Measurements from ENCODE around the gene CDK1.

CDK1 gene

GRCh38 chr10:60778214-60778970 is at the start of gene CDK1:
Gene CDK1, plus strand, starts transcription at chr10:60778478. Its CDS starts 1,688 bp downstream, at chr10:60780166.
- no peak for TF ChIP-seq CTCF (IDR thresholded peaks at IDR 0.05)
- Mint-ChIP-seq H3K4me3 (peak within 1 kb of the TSS; percentile 99), H3K27me3 (ENCODE audit: low read depth, poor library complexity) (peaks cover 3% of the 10 kb centered on the region)

GRCh38 chr10:60729106-60729505 is 49.2 kb upstream of the CDK1 start:
- no peak for DNase-seq
- peaks cover 40% of the 10 kb centered on the region for H3K27me3 Mint-ChIP-seq (ENCODE audit: low read depth, poor library complexity)
- no peak overlapping the region for H3K4me3 Mint-ChIP-seq
- no peaks in the 10 kb centered on the region for H3K36me3 Mint-ChIP-seq (ENCODE audit: low read depth)
- H3K27ac Mint-ChIP-seq: no peak overlapping the region
- peaks cover 9% of the 10 kb centered on the region for H3K4me1 Mint-ChIP-seq
- peaks cover 4% of the 10 kb centered on the region for H3K9me3 Mint-ChIP-seq
- TF ChIP-seq CTCF (IDR thresholded peaks at IDR 0.05): no peak

More at GRCh38 chr10:60778214-60778970, at the start of gene CDK1:
- H3K36me3 Mint-ChIP-seq (ENCODE audit: low read depth): peaks cover 19% of the 10 kb centered on the region
- H3K27ac Mint-ChIP-seq: peak within 1 kb of the TSS; percentile 92
- H3K4me1 Mint-ChIP-seq: peaks cover 37% of the 10 kb centered on the region
- DNase-seq: peak; percentile 94
- no peaks in the 10 kb centered on the region for H3K9me3 Mint-ChIP-seq

- Mint-ChIP-seq H3K4me1 (peaks cover 9% of the 10 kb centered on the region), H3K27ac (no peak overlapping the region), H3K27me3 (ENCODE audit: low read depth, poor library complexity) (peaks cover 40% of the 10 kb centered on the region), H3K9me3 (no peaks in the 10 kb centered on the region), H3K4me3 (peak overlapping the region; percentile 86), H3K36me3 (ENCODE audit: low read depth) (no peaks in the 10 kb centered on the region)
- DNase-seq: no peak
- TF ChIP-seq CTCF (IDR thresholded peaks at IDR 0.05): no peak
Measured at GRCh38 chr10:60731134-60731885, 47.0 kb upstream of the CDK1 start.

GRCh38 chr10:60732198-60732806 is 46.0 kb upstream of the CDK1 start:
- peak overlapping the region; percentile 86 for H3K4me3 Mint-ChIP-seq
- H3K9me3 Mint-ChIP-seq: no peaks in the 10 kb centered on the region
- no peak overlapping the region for H3K27ac Mint-ChIP-seq
- peaks cover 9% of the 10 kb centered on the region for H3K4me1 Mint-ChIP-seq
- H3K36me3 Mint-ChIP-seq (ENCODE audit: low read depth): no peaks in the 10 kb centered on the region
- no peak for DNase-seq
- H3K27me3 Mint-ChIP-seq (ENCODE audit: low read depth, poor library complexity): peaks cover 37% of the 10 kb centered on the region
- TF ChIP-seq CTCF (IDR thresholded peaks at IDR 0.05): no peak

GRCh38 chr10:60732807-60733516 is 45.3 kb upstream of the CDK1 start:
- H3K27ac Mint-ChIP-seq: no peak overlapping the region
- H3K4me3 Mint-ChIP-seq: peak overlapping the region; percentile 86
- peaks cover 37% of the 10 kb centered on the region for H3K27me3 Mint-ChIP-seq (ENCODE audit: low read depth, poor library complexity)
- no peaks in the 10 kb centered on the region for H3K36me3 Mint-ChIP-seq (ENCODE audit: low read depth)
- no peaks in the 10 kb centered on the region for H3K9me3 Mint-ChIP-seq
- peak; percentile 64 for DNase-seq
- peak; percentile 46 for TF ChIP-seq CTCF (IDR thresholded peaks at IDR 0.05)
- H3K4me1 Mint-ChIP-seq: peaks cover 9% of the 10 kb centered on the region

All from nephron progenitor cell (in vitro differentiated cells).